CD4-positive, alpha-beta memory T cell (primary cell): ENCODE measurements around the gene GLRX5. TPM values are rescaled to one million over a fixed set of nuclear protein-coding genes. Genes with fewer than 3 reads are reported as not detected.

ENCODE experiments used
- CTCF ChIA-PET: fragments of 350-600 bp; sonication (Branson Sonifier 250); formaldehyde crosslinking; loops from one replicate; lab custom pipeline; 2021; ENCODE audit warnings: inconsistent platforms; ENCODE audit not compliant: partially characterized antibody; lab: Charles Lee
- POLR2A ChIA-PET: fragments of 350-600 bp; sonication (Branson Sonifier 250); formaldehyde crosslinking; loops from one replicate; lab custom pipeline; 2021; ENCODE audit not compliant: partially characterized antibody; lab: Charles Lee
- DNase-seq, 5 donors: peaks; one replicate each; pipeline versions ENCODE4 v3.0.0 to v3.0.0-alpha.2; 2020 to 2022; ENCODE audit warnings: mixed read lengths in 1 of 5
- H3K27ac ChIP-seq: one replicate; pipeline ENCODE4 v1.7.0; 2013; ENCODE audit warnings: low read depth, low read length
- H3K27me3 ChIP-seq: 2 replicates; pipeline ENCODE4 v1.7.0; 2013; ENCODE audit warnings: mild to moderate bottlenecking, low read length, moderate library complexity; ENCODE audit not compliant: insufficient read depth
- H3K36me3 ChIP-seq: 2 replicates; pipeline ENCODE4 v1.7.0; 2013; ENCODE audit warnings: mild to moderate bottlenecking, low read length, moderate library complexity; ENCODE audit not compliant: insufficient read depth
- H3K4me1 ChIP-seq: 2 replicates; pipeline ENCODE4 v1.7.0; 2013; ENCODE audit warnings: mild to moderate bottlenecking, low read length, moderate library complexity; ENCODE audit not compliant: insufficient read depth
- H3K4me3 ChIP-seq, 2 donors: one replicate each; pipeline ENCODE4 v1.7.0; 2013; ENCODE audit warnings: low read length in 2 of 2, mild to moderate bottlenecking in 1 of 2
- H3K9me3 ChIP-seq, 2 donors: one replicate each; pipeline ENCODE4 v1.7.0; 2013; ENCODE audit warnings: low read length in 2 of 2, control low read depth in 1 of 2; ENCODE audit not compliant: control insufficient read depth in 1 of 2
- H3K27ac Mint-ChIP-seq, 7 donors: one replicate each; pipeline ENCODE4 v1.8.0; 2020 to 2021; ENCODE audit warnings: mixed read lengths in 7 of 7, mild to moderate bottlenecking in 6 of 7, inconsistent platforms in 3 of 7, moderate library complexity in 3 of 7
- H3K27me3 Mint-ChIP-seq, 2 donors: one replicate each; pipeline ENCODE4 v1.8.0; 2020 to 2021; ENCODE audit warnings: mixed read lengths in 2 of 2
- H3K36me3 Mint-ChIP-seq, 2 donors: one replicate each; pipeline ENCODE4 v1.8.0; 2020 to 2021; ENCODE audit warnings: mixed read lengths in 2 of 2, inconsistent platforms in 1 of 2, mild to moderate bottlenecking in 1 of 2
- H3K4me1 Mint-ChIP-seq, 4 donors: one replicate each; pipeline ENCODE4 v1.8.0; 2020 to 2021; ENCODE audit warnings: mixed read lengths in 4 of 4, mild to moderate bottlenecking in 1 of 4
- H3K4me3 Mint-ChIP-seq, 8 donors: one replicate each; pipeline ENCODE4 v1.8.0; 2020 to 2021; ENCODE audit warnings: mixed read lengths in 8 of 8, mild to moderate bottlenecking in 7 of 8, moderate library complexity in 6 of 8, inconsistent platforms in 3 of 8
- H3K9me3 Mint-ChIP-seq, 8 donors: one replicate each; pipeline ENCODE4 v1.8.0; 2020 to 2021; ENCODE audit warnings: mixed read lengths in 8 of 8, mild to moderate bottlenecking in 5 of 8, inconsistent platforms in 3 of 8, moderate library complexity in 1 of 8
- intact Hi-C: fragments of 100-400 bp; cut with micrococcal nuclease; formaldehyde crosslinking; loops from one replicate; pipeline ENCODE4 v1.15.1; 2023
- polyA plus RNA-seq, 2 donors: library from polyadenylated mRNA; unstranded; fragments of 300-500 nt; fragmentation: Illumina TruSeq; gene quantifications; one replicate each; pipeline ENCODE4 v1.2.3, GENCODE V29; 2021
- total RNA-seq, 2 experiments: library from RNA; stranded (reverse); gene quantifications; one replicate each; pipeline ENCODE4 v1.2.3, GENCODE V29; 2021

The GLRX5 gene
- total and polyA plus RNA-seq, 4 experiments from 2014 or later = 17.6 to 74.7 (median 39.5) TPM

GRCh38 chr14:95498622-95499353 is 36.1 kb upstream of the GLRX5 start:
- H3K4me1 ChIP-seq = peaks cover 72% of the 10 kb centered on the region
- intact Hi-C loops = no loop called here
- Mint-ChIP-seq H3K9me3 (no peaks in the 10 kb centered on the region), H3K4me3 (no peak overlapping the region), H3K4me1 (peaks cover 52 to 89% (median 72%) of the 10 kb centered on the region in 4 donors), H3K36me3 (peaks cover 14 to 34% of the 10 kb centered on the region in 2 donors), H3K27me3 (no peaks in the 10 kb centered on the region), H3K27ac (peak overlapping the region in 5 of 7 donors; percentile 31 to 88 (median 42))
- POLR2A ChIA-PET = interaction anchor here (1.7 kb wide), 1 partner anchor 36 kb away, joined by 5 read pairs; no protein-coding TSS in a partner anchor
- CTCF ChIA-PET = interaction anchor here (0.7 kb wide), 1 partner anchor 28 kb away, joined by 3 read pairs; no protein-coding TSS in a partner anchor
- no peak overlapping the region for H3K27ac ChIP-seq
- peaks cover 7% of the 10 kb centered on the region for H3K36me3 ChIP-seq
- no peak for DNase-seq
- no peak overlapping the region for H3K4me3 ChIP-seq
- no peaks in the 10 kb centered on the region for H3K27me3 ChIP-seq
- no peaks in the 10 kb centered on the region for H3K9me3 ChIP-seq

- no peaks in the 10 kb centered on the region for H3K27me3 ChIP-seq
- H3K4me1 Mint-ChIP-seq = peaks cover 53 to 90% (median 73%) of the 10 kb centered on the region in 4 donors
- no peaks in the 10 kb centered on the region for H3K9me3 ChIP-seq
- H3K4me1 ChIP-seq = peaks cover 75% of the 10 kb centered on the region
- H3K9me3 Mint-ChIP-seq = no peaks in the 10 kb centered on the region
- no peak for DNase-seq
- H3K36me3 ChIP-seq = peaks cover 7% of the 10 kb centered on the region
- H3K4me3 Mint-ChIP-seq = peak overlapping the region in 1 of 8 donors; percentile 9
- POLR2A ChIA-PET = interaction anchor here (1.7 kb wide), 1 partner anchor 37 kb away, joined by 5 read pairs; no protein-coding TSS in a partner anchor
- H3K27me3 Mint-ChIP-seq = no peaks in the 10 kb centered on the region
- H3K36me3 Mint-ChIP-seq = peaks cover 14 to 36% of the 10 kb centered on the region in 2 donors
- H3K4me3 ChIP-seq = no peak overlapping the region
- H3K27ac ChIP-seq = no peak overlapping the region
- CTCF ChIA-PET = no interaction called here
- H3K27ac Mint-ChIP-seq = peak overlapping the region in 6 of 7 donors; percentile 40 to 88 (median 68)
- intact Hi-C loops = no loop called here
Measured at GRCh38 chr14:95499354-95499750, 35.5 kb upstream of the GLRX5 start.

GRCh38 chr14:95500201-95500681 is 34.6 kb upstream of the GLRX5 start:
- peaks cover 14 to 37% of the 10 kb centered on the region in 2 donors for H3K36me3 Mint-ChIP-seq
- Histone ChIP-seq H3K27ac (no peak overlapping the region), H3K36me3 (peaks cover 7% of the 10 kb centered on the region), H3K9me3 (no peaks in the 10 kb centered on the region), H3K27me3 (no peaks in the 10 kb centered on the region), H3K4me3 (no peak overlapping the region), H3K4me1 (peaks cover 76% of the 10 kb centered on the region)
- no peaks in the 10 kb centered on the region for H3K27me3 Mint-ChIP-seq
- peaks cover 55 to 90% (median 74%) of the 10 kb centered on the region in 4 donors for H3K4me1 Mint-ChIP-seq
- POLR2A ChIA-PET = interaction anchor here (0.8 to 1.7 kb wide), 5 partner anchors 15 to 38 kb away, joined by 3 to 5 read pairs (median 4); no protein-coding TSS in a partner anchor
- intact Hi-C loops = no loop called here
- CTCF ChIA-PET = interaction anchor here (1.0 kb wide), 1 partner anchor 36 kb away, joined by 4 read pairs; no protein-coding TSS in a partner anchor
- H3K9me3 Mint-ChIP-seq = no peaks in the 10 kb centered on the region
- no peak for DNase-seq
- peak overlapping the region in 1 of 7 donors; percentile 61 for H3K27ac Mint-ChIP-seq
- H3K4me3 Mint-ChIP-seq = no peak overlapping the region

GRCh38 chr14:95500772-95501401 is 34.0 kb upstream of the GLRX5 start:
- H3K9me3 ChIP-seq = no peaks in the 10 kb centered on the region
- peaks cover 7% of the 10 kb centered on the region for H3K36me3 ChIP-seq
- Mint-ChIP-seq H3K27me3 (no peaks in the 10 kb centered on the region), H3K36me3 (peaks cover 17 to 38% of the 10 kb centered on the region in 2 donors), H3K9me3 (no peaks in the 10 kb centered on the region), H3K4me3 (peak overlapping the region in 1 of 8 donors; percentile 33), H3K4me1 (peaks cover 55 to 90% (median 74%) of the 10 kb centered on the region in 4 donors), H3K27ac (peak overlapping the region in 5 of 7 donors; percentile 33 to 85 (median 68))
- no peak overlapping the region for H3K4me3 ChIP-seq
- H3K27ac ChIP-seq = no peak overlapping the region
- CTCF ChIA-PET = interaction anchor here (1.3 to 2.4 kb wide), 3 partner anchors 22 to 59 kb away, joined by 7 read pairs; no protein-coding TSS in a partner anchor
- intact Hi-C loops = no loop called here
- DNase-seq = no peak
- POLR2A ChIA-PET = interaction anchor here (1.0 to 1.3 kb wide), 3 partner anchors 15 to 22 kb away, joined by 3 to 4 read pairs (median 4); no protein-coding TSS in a partner anchor
- H3K27me3 ChIP-seq = no peaks in the 10 kb centered on the region
- peaks cover 74% of the 10 kb centered on the region for H3K4me1 ChIP-seq

GRCh38 chr14:95502381-95502950 is 32.4 kb upstream of the GLRX5 start:
- peak overlapping the region in 1 of 8 donors; percentile 28 for H3K4me3 Mint-ChIP-seq

GRCh38 chr14:95503365-95504134 is 31.3 kb upstream of the GLRX5 start:
- peak overlapping the region; percentile 32 to 81 (median 64) for H3K27ac Mint-ChIP-seq
- no peak for DNase-seq

More at GRCh38 chr14:95502381-95502950, 32.4 kb upstream of the GLRX5 start:
- Mint-ChIP-seq H3K4me1 (peaks cover 47 to 90% (median 71%) of the 10 kb centered on the region in 4 donors), H3K27ac (peak overlapping the region in 5 of 7 donors; percentile 32 to 72 (median 62)), H3K36me3 (peaks cover 27 to 47% of the 10 kb centered on the region in 2 donors), H3K9me3 (no peaks in the 10 kb centered on the region), H3K27me3 (no peaks in the 10 kb centered on the region)
- intact Hi-C loops = no loop called here
- no peak overlapping the region for H3K27ac ChIP-seq
- H3K9me3 ChIP-seq = no peaks in the 10 kb centered on the region
- no peak for DNase-seq
- H3K27me3 ChIP-seq = no peaks in the 10 kb centered on the region
- ChIA-PET POLR2A (no interaction called here), CTCF (interaction anchor here (2.1 to 2.4 kb wide), 2 partner anchors 21 to 60 kb away, joined by 7 read pairs; no protein-coding TSS in a partner anchor)
- H3K36me3 ChIP-seq = peaks cover 17% of the 10 kb centered on the region
- no peak overlapping the region for H3K4me3 ChIP-seq
- H3K4me1 ChIP-seq = peaks cover 74% of the 10 kb centered on the region

More at GRCh38 chr14:95503365-95504134, 31.3 kb upstream of the GLRX5 start:
- Histone ChIP-seq H3K4me3 (no peak overlapping the region), H3K9me3 (no peaks in the 10 kb centered on the region), H3K27me3 (no peaks in the 10 kb centered on the region), H3K27ac (no peak overlapping the region), H3K4me1 (peaks cover 75% of the 10 kb centered on the region), H3K36me3 (peaks cover 17% of the 10 kb centered on the region)
- CTCF ChIA-PET = interaction anchor here (0.7 to 3.3 kb wide), 6 partner anchors 15 to 61 kb away, joined by 3 to 10 read pairs (median 6); no protein-coding TSS in a partner anchor
- no peaks in the 10 kb centered on the region for H3K27me3 Mint-ChIP-seq
- H3K4me3 Mint-ChIP-seq = peak overlapping the region in 2 of 8 donors; percentile 4 to 40
- intact Hi-C loops = no loop called here
- peaks cover 57 to 93% (median 74%) of the 10 kb centered on the region in 4 donors for H3K4me1 Mint-ChIP-seq
- H3K9me3 Mint-ChIP-seq = no peaks in the 10 kb centered on the region
- POLR2A ChIA-PET = interaction anchor here (1.7 to 3.1 kb wide), 4 partner anchors 10 to 39 kb away, joined by 6 to 13 read pairs (median 11); partner anchors contain the start of gene SYNE3
- peaks cover 27 to 55% of the 10 kb centered on the region in 2 donors for H3K36me3 Mint-ChIP-seq
